ENCODE results near the gene FAM240A.

The FAM240A gene

GRCh38 chr3:46627078-46627477, 14.8 kb downstream of the FAM240A start:
- no peak overlapping the region for H3K4me3 ChIP-seq (ENCODE audit: low read depth, low read length)
- H3K4me1 ChIP-seq (ENCODE audit: control insufficient read depth, insufficient read depth, low read length, unreplicated experiment), result peaks cover 8% of the 10 kb centered on the region
- H3K27ac ChIP-seq (ENCODE audit: low read depth, low read length), result no peak overlapping the region
- peaks cover 10% of the 10 kb centered on the region for H3K27me3 ChIP-seq (ENCODE audit: insufficient read depth, low read length)
- H2AFZ ChIP-seq (ENCODE audit: low read length, unreplicated experiment), result no peak overlapping the region
- no peaks in the 10 kb centered on the region for H3K36me3 ChIP-seq (ENCODE audit: insufficient read depth, low read length)
- no peaks in the 10 kb centered on the region for H3K79me2 ChIP-seq (ENCODE audit: control insufficient read depth, insufficient read depth, low read length, unreplicated experiment)

- Histone ChIP-seq H3K27ac (ENCODE audit: low read depth, low read length) (peak overlapping the region; percentile 7; the same call in 1 of the 2 replicates), H2AFZ (ENCODE audit: low read length, unreplicated experiment) (peak overlapping the region; percentile 80), H3K27me3 (ENCODE audit: insufficient read depth, low read length) (peaks cover 2% of the 10 kb centered on the region; the same call in 1 of the 2 replicates), H3K79me2 (ENCODE audit: control insufficient read depth, insufficient read depth, low read length, unreplicated experiment) (no peaks in the 10 kb centered on the region), H3K4me3 (ENCODE audit: low read depth, low read length) (no peak overlapping the region), H3K36me3 (ENCODE audit: insufficient read depth, low read length) (no peaks in the 10 kb centered on the region), H3K4me1 (ENCODE audit: control insufficient read depth, insufficient read depth, low read length, unreplicated experiment) (peaks cover 23% of the 10 kb centered on the region)
Observed at GRCh38 chr3:46628901-46629369, 16.6 kb downstream of the FAM240A start.

DNA sequence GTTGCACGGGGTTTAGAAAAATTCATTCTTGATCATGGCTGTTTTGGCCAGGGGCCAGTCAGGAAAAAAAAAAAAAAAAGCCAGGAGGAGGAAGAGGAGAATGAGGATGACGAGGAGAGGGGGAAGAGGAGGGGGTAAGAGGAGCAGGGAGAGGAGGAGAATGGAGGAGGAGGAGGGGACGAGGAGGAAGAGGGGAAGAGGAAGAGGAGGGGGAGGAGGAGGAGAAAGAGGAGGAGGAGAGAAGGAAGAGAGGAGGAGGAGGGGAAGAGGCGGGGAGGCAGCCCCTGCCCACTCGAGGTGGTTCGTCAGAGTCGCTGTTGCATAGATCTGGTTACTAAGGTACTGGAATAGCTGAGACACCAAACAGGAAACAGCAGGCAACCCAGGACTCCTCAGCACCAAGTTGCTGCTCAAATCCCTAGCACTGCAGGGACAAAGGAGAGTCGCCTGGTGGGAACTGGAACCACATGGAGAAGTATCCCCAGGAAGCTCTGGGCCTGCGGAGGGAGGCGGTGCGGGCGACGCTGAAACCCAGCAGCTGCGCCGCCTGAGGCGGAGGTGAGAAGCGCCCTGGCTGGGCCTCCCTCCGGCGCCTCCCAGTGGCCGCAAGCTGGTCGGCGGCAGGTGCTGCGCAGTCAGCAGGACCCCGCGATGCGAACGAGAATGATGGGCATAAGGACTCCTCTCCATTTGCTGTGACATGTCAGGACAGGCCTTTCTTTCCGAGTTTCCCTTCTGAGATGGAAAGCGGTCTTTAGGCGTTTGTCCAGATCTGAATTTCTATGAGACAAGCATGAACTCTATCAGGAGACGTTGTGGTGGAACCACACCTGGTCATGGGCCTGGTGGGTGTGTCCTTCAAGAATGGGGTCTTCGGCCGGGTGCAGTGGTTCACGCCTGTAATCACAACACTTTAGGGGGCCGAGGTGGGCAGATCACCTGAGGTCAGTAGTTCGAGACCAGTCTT, 17.5 kb downstream of the FAM240A start:
- Histone ChIP-seq H3K27ac (ENCODE audit: low read depth, low read length) (peak overlapping the region; percentile 7; the same call in 1 of the 2 replicates), H2AFZ (ENCODE audit: low read length, unreplicated experiment) (peak overlapping the region; percentile 80), H3K27me3 (ENCODE audit: insufficient read depth, low read length) (no peaks in the 10 kb centered on the region), H3K4me1 (ENCODE audit: control insufficient read depth, insufficient read depth, low read length, unreplicated experiment) (peaks cover 25% of the 10 kb centered on the region), H3K36me3 (ENCODE audit: insufficient read depth, low read length) (no peaks in the 10 kb centered on the region), H3K4me3 (ENCODE audit: low read depth, low read length) (peak overlapping the region; percentile 62), H3K79me2 (ENCODE audit: control insufficient read depth, insufficient read depth, low read length, unreplicated experiment) (no peaks in the 10 kb centered on the region)

DNA sequence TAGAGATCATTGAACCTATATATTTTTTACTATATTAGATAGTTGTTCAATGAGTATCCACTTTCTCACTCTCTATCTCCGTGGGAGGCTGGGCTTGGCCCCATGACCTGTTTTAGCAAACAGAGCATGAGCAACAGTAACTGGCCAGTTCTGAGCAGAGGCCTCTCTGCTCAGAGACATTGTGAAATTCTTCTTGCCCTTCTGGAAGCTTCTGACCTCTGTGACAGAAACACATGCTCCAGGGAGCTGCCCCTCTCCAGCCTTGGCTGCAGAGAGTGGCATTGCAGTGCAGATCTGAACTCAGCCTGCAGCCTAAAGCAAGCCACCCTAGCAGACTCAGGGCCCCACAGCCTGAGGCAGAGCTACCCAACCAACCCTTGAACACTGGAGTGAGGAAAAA, 20.5 kb downstream of the FAM240A start:
- Histone ChIP-seq H2AFZ (ENCODE audit: low read length, unreplicated experiment) (no peak overlapping the region), H3K79me2 (ENCODE audit: control insufficient read depth, insufficient read depth, low read length, unreplicated experiment) (no peaks in the 10 kb centered on the region), H3K27me3 (ENCODE audit: insufficient read depth, low read length) (no peaks in the 10 kb centered on the region), H3K36me3 (ENCODE audit: insufficient read depth, low read length) (no peaks in the 10 kb centered on the region), H3K4me3 (ENCODE audit: low read depth, low read length) (no peak overlapping the region), H3K27ac (ENCODE audit: low read depth, low read length) (no peak overlapping the region), H3K4me1 (ENCODE audit: control insufficient read depth, insufficient read depth, low read length, unreplicated experiment) (peaks cover 25% of the 10 kb centered on the region)

DNA sequence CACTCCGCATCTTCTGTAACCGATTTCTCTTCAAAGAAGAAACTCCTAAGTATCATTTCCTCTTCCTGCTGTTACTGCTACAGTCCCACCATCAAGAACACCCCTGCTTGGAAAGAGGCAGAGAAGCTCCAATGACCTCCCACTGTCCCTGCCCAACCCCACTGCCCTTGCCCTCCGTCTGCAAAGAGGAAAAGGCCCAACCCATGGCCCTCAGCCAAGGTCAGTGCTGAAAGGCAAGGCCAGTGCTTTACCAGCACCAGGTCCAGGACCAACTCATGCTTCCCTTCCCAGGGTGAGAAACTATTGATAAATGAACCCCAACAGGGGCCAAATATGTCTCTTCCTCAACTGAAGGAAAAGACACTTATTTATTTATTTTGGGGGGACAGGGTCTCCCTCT, 22.5 kb downstream of the FAM240A start:
- Histone ChIP-seq H3K36me3 (ENCODE audit: insufficient read depth, low read length) (no peaks in the 10 kb centered on the region), H3K79me2 (ENCODE audit: control insufficient read depth, insufficient read depth, low read length, unreplicated experiment) (no peaks in the 10 kb centered on the region), H3K27me3 (ENCODE audit: insufficient read depth, low read length) (no peaks in the 10 kb centered on the region), H3K4me3 (ENCODE audit: low read depth, low read length) (no peak overlapping the region), H3K4me1 (ENCODE audit: control insufficient read depth, insufficient read depth, low read length, unreplicated experiment) (peaks cover 17% of the 10 kb centered on the region), H2AFZ (ENCODE audit: low read length, unreplicated experiment) (no peak overlapping the region), H3K27ac (ENCODE audit: low read depth, low read length) (no peak overlapping the region)

- H3K36me3 ChIP-seq (ENCODE audit: insufficient read depth, low read length), result no peaks in the 10 kb centered on the region
- H3K4me1 ChIP-seq (ENCODE audit: control insufficient read depth, insufficient read depth, low read length, unreplicated experiment), result no peaks in the 10 kb centered on the region
- peaks cover 34% of the 10 kb centered on the region for H3K27me3 ChIP-seq (ENCODE audit: insufficient read depth, low read length)
- no peak overlapping the region for H3K4me3 ChIP-seq (ENCODE audit: low read depth, low read length)
- H3K79me2 ChIP-seq (ENCODE audit: control insufficient read depth, insufficient read depth, low read length, unreplicated experiment), result no peaks in the 10 kb centered on the region
- H2AFZ ChIP-seq (ENCODE audit: low read length, unreplicated experiment), result no peak overlapping the region
- no peak overlapping the region for H3K27ac ChIP-seq (ENCODE audit: low read depth, low read length)
Observed at GRCh38 chr3:46639221-46639620, 26.9 kb downstream of the FAM240A start.

GRCh38 chr3:46640927-46641326, 28.6 kb downstream of the FAM240A start:
- Histone ChIP-seq H3K27me3 (ENCODE audit: insufficient read depth, low read length) (peaks cover 39% of the 10 kb centered on the region), H2AFZ (ENCODE audit: low read length, unreplicated experiment) (no peak overlapping the region), H3K36me3 (ENCODE audit: insufficient read depth, low read length) (no peaks in the 10 kb centered on the region), H3K4me1 (ENCODE audit: control insufficient read depth, insufficient read depth, low read length, unreplicated experiment) (no peaks in the 10 kb centered on the region), H3K79me2 (ENCODE audit: control insufficient read depth, insufficient read depth, low read length, unreplicated experiment) (no peaks in the 10 kb centered on the region), H3K27ac (ENCODE audit: low read depth, low read length) (no peak overlapping the region), H3K4me3 (ENCODE audit: low read depth, low read length) (no peak overlapping the region)

DNA sequence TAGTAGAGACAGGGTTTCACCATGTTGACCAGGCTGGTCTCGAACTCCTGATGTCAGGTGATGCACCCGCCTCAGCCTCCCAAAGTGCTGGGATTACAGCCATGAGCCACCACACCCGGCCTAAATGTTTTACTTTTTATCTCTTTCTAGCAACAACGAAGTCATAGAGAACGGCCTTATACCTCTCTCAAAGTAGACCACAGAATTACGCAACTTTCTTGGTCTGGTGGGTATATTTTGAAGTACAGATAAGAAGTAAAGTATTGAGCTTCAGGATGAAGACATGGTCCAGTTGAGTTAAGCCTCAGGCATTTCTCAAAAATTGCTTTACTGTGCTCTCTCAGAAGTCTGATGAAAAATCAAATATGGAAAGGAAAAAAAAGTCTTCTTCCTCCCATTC, 30.6 kb downstream of the FAM240A start:
- H3K4me1 ChIP-seq (ENCODE audit: control insufficient read depth, insufficient read depth, low read length, unreplicated experiment), result no peaks in the 10 kb centered on the region
- no peak overlapping the region for H3K4me3 ChIP-seq (ENCODE audit: low read depth, low read length)
- H3K36me3 ChIP-seq (ENCODE audit: insufficient read depth, low read length), result no peaks in the 10 kb centered on the region
- no peak overlapping the region for H2AFZ ChIP-seq (ENCODE audit: low read length, unreplicated experiment)
- H3K27me3 ChIP-seq (ENCODE audit: insufficient read depth, low read length), result peaks cover 39% of the 10 kb centered on the region
- H3K79me2 ChIP-seq (ENCODE audit: control insufficient read depth, insufficient read depth, low read length, unreplicated experiment), result no peaks in the 10 kb centered on the region
- no peak overlapping the region for H3K27ac ChIP-seq (ENCODE audit: low read depth, low read length)

DNA sequence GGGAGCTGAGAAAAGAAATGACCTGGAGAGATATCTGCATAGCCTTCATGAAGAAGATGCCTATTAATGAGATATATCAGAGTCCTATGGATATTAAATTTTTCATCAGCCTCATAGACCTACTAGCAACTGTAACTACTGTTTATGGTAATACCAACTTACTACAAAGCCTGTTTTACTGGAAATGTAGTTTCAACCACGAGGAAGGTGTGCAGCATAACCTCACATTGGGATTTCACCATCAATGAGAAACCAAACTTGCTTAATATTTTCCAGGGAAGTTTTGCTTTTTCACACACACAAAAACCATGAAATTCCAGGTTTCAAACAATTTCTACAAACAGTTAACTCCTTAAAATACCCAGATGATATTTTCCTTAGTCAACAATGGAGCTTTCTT, 31.4 kb downstream of the FAM240A start:
- Histone ChIP-seq H2AFZ (ENCODE audit: low read length, unreplicated experiment) (no peak overlapping the region), H3K4me1 (ENCODE audit: control insufficient read depth, insufficient read depth, low read length, unreplicated experiment) (no peaks in the 10 kb centered on the region), H3K4me3 (ENCODE audit: low read depth, low read length) (no peak overlapping the region), H3K27me3 (ENCODE audit: insufficient read depth, low read length) (peaks cover 39% of the 10 kb centered on the region), H3K36me3 (ENCODE audit: insufficient read depth, low read length) (no peaks in the 10 kb centered on the region), H3K79me2 (ENCODE audit: control insufficient read depth, insufficient read depth, low read length, unreplicated experiment) (no peaks in the 10 kb centered on the region), H3K27ac (ENCODE audit: low read depth, low read length) (no peak overlapping the region)

GRCh38 chr3:46646700-46647099, 34.4 kb downstream of the FAM240A start:
- H2AFZ ChIP-seq (ENCODE audit: low read length, unreplicated experiment), result no peak overlapping the region
- peaks cover 29% of the 10 kb centered on the region; the same call in 1 of the 2 replicates for H3K27me3 ChIP-seq (ENCODE audit: insufficient read depth, low read length)
- no peak overlapping the region for H3K27ac ChIP-seq (ENCODE audit: low read depth, low read length)
- H3K4me1 ChIP-seq (ENCODE audit: control insufficient read depth, insufficient read depth, low read length, unreplicated experiment), result no peaks in the 10 kb centered on the region
- no peaks in the 10 kb centered on the region for H3K79me2 ChIP-seq (ENCODE audit: control insufficient read depth, insufficient read depth, low read length, unreplicated experiment)
- H3K4me3 ChIP-seq (ENCODE audit: low read depth, low read length), result no peak overlapping the region
- H3K36me3 ChIP-seq (ENCODE audit: insufficient read depth, low read length), result no peaks in the 10 kb centered on the region

DNA sequence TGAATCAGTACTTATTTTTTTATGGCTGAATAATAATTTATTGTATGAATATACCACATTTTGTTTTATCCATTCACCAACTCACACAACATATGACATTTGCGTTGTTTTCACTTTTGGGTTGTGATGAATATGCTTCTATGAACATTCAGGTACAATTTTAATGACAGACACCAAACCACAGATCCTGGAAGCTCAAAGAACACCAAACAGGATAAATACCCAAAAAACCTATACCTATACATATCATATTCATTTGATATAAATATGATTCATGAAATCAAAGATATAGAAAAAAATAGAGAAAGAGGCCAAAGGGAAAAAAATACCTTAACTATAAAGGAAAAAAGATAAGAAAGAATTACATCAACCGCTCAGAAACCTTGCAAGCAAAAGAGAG, 35.8 kb downstream of the FAM240A start:
- H3K27me3 ChIP-seq (ENCODE audit: insufficient read depth, low read length), result peaks cover 20% of the 10 kb centered on the region; the same call in 1 of the 2 replicates
- no peaks in the 10 kb centered on the region for H3K36me3 ChIP-seq (ENCODE audit: insufficient read depth, low read length)
- no peak overlapping the region for H3K27ac ChIP-seq (ENCODE audit: low read depth, low read length)
- H3K4me1 ChIP-seq (ENCODE audit: control insufficient read depth, insufficient read depth, low read length, unreplicated experiment), result no peaks in the 10 kb centered on the region
- H3K79me2 ChIP-seq (ENCODE audit: control insufficient read depth, insufficient read depth, low read length, unreplicated experiment), result no peaks in the 10 kb centered on the region
- no peak overlapping the region for H2AFZ ChIP-seq (ENCODE audit: low read length, unreplicated experiment)
- no peak overlapping the region for H3K4me3 ChIP-seq (ENCODE audit: low read depth, low read length)
